ENCODE measurements around the gene TULP4. TPM values are rescaled to one million over a fixed set of nuclear protein-coding genes. Genes with fewer than 3 reads are reported as not detected.

The TULP4 gene
- 55.1 and 67.3 TPM in 2 replicates for total RNA-seq

- DNase-seq (ENCODE audit: low read depth in 2 of 2), result no peak
Measured at GRCh38 chr6:158312165-158312564, at the start of gene TULP4. TULP4 (plus strand) TSS chr6:158312465; CDS start chr6:158314017, 1,552 bp downstream.

- DNase-seq (ENCODE audit: low read depth in 2 of 2), result no peak
Measured at GRCh38 chr6:158262755-158263154, 49.5 kb upstream of the TULP4 start.

GRCh38 chr6:158264180-158264579 lies 48.1 kb upstream of the TULP4 start:
- no peak for DNase-seq (ENCODE audit: low read depth in 2 of 2)

GRCh38 chr6:158266131-158266530 lies 46.1 kb upstream of the TULP4 start:
- DNase-seq (ENCODE audit: low read depth in 2 of 2), result no peak

GRCh38 chr6:158268361-158269147 lies 43.7 kb upstream of the TULP4 start:
- no peak for DNase-seq (ENCODE audit: low read depth in 2 of 2)

- DNase-seq (ENCODE audit: low read depth in 2 of 2), result no peak
Measured at GRCh38 chr6:158269657-158270056, 42.6 kb upstream of the TULP4 start.

GRCh38 chr6:158270389-158271127 lies 41.7 kb upstream of the TULP4 start:
- no peak for DNase-seq (ENCODE audit: low read depth in 2 of 2)

- DNase-seq (ENCODE audit: low read depth in 2 of 2), result no peak
Measured at GRCh38 chr6:158272324-158272723, 39.9 kb upstream of the TULP4 start.

- DNase-seq (ENCODE audit: low read depth in 2 of 2), result no peak
Measured at GRCh38 chr6:158278004-158278403, 34.3 kb upstream of the TULP4 start.

- DNase-seq (ENCODE audit: low read depth in 2 of 2), result no peak
Measured at GRCh38 chr6:158279615-158280014, 32.6 kb upstream of the TULP4 start.

- DNase-seq (ENCODE audit: low read depth in 2 of 2), result no peak
Measured at GRCh38 chr6:158283304-158283980, 28.8 kb upstream of the TULP4 start.

GRCh38 chr6:158284007-158284875 lies 28.0 kb upstream of the TULP4 start:
- DNase-seq (ENCODE audit: low read depth in 2 of 2), result peak in 1 of 2 donors; percentile 17

GRCh38 chr6:158284876-158285655 lies 27.2 kb upstream of the TULP4 start:
- no peak for DNase-seq (ENCODE audit: low read depth in 2 of 2)

GRCh38 chr6:158285656-158286021 lies 26.6 kb upstream of the TULP4 start:
- DNase-seq (ENCODE audit: low read depth in 2 of 2), result peak in 1 of 2 donors; percentile 22

- peak in 1 of 2 donors; percentile 58 for DNase-seq (ENCODE audit: low read depth in 2 of 2)
Measured at GRCh38 chr6:158286413-158286812, 25.9 kb upstream of the TULP4 start.

- DNase-seq (ENCODE audit: low read depth in 2 of 2), result no peak
Measured at GRCh38 chr6:158287047-158287446, 25.2 kb upstream of the TULP4 start.

GRCh38 chr6:158290040-158290439 lies 22.2 kb upstream of the TULP4 start:
- no peak for DNase-seq (ENCODE audit: low read depth in 2 of 2)

- no peak for DNase-seq (ENCODE audit: low read depth in 2 of 2)
Measured at GRCh38 chr6:158290659-158291058, 21.6 kb upstream of the TULP4 start.

- DNase-seq (ENCODE audit: low read depth in 2 of 2), result no peak
Measured at GRCh38 chr6:158292016-158292415, 20.2 kb upstream of the TULP4 start.

- no peak for DNase-seq (ENCODE audit: low read depth in 2 of 2)
Measured at GRCh38 chr6:158293122-158293521, 19.1 kb upstream of the TULP4 start.
